K562 (cell line): ENCODE data around the gene MCU. TPM values are rescaled to one million over a fixed set of nuclear protein-coding genes. Genes with fewer than 3 reads are reported as not detected.
A peak's percentile ranks its signal among the peaks of the same experiment; 100 is the strongest.

Source experiments
- DPF2 ChIP-seq: fragments of 450-650 bp; IDR thresholded peaks from 2 replicates; pipeline ENCODE4 v1.6.1; 2016
- KDM5B ChIP-seq: fragments of 200-600 bp; sonication (generic); IDR thresholded peaks from 2 replicates; pipeline ENCODE4 v1.6.1; 2012; ENCODE audit warnings: low read depth, mild to moderate bottlenecking, moderate library complexity, low read length, control low read depth, inconsistent platforms; ENCODE audit not compliant: insufficient replicate concordance
- MIER1 ChIP-seq: fragments of 450-650 bp; IDR thresholded peaks from 2 replicates; pipeline ENCODE4 v1.6.1; 2016; ENCODE audit warnings: antibody characterized with exemption, mild to moderate bottlenecking, low read depth
- ZNF696 ChIP-seq: fragments of 250-450 bp; sonication (Bioruptor Pico); conservative IDR thresholded peaks from 2 replicates; pipeline ENCODE4 v1.4.0; 2020; ENCODE audit warnings: mild to moderate bottlenecking, moderate library complexity
- polyA plus RNA-seq, 8 experiments: library from polyadenylated mRNA; depleted of rRNA in 4 of 8; stranded (reverse) in 5 of 8; unstranded in 3 of 8; fragments of >200 nt; fragmentation: Nextera tagmentation in 2 of 8; fragmentation: Illumina TruSeq in 1 of 8; extraction: Ambion mirVana in 2 of 8; extraction: Trizol in 1 of 8; gene quantifications; 2 replicates each; pipeline versions ENCODE4 v1.2.1 to v1.2.3, GENCODE V29; 2011 to 2014; ENCODE audit warnings: inconsistent platforms in 1 of 8, missing spikeins in 1 of 8
- total RNA-seq, 7 experiments: library from RNA; depleted of rRNA in 6 of 7; stranded (reverse); fragments of >200 nt in 6 of 7; fragmentation: Illumina TruSeq in 2 of 7; extraction: Trizol in 2 of 7; gene quantifications; 2 replicates each; pipeline versions ENCODE4 v1.2.1 to v1.2.3, GENCODE V29; 2011 to 2021; ENCODE audit warnings: low replicate concordance in 1 of 7
- TF ChIP-seq, protein P1 (sequence below): fragments of 250-450 bp; sonication (Bioruptor Pico); IDR thresholded peaks from 2 replicates; pipeline ENCODE4 v1.5.0; 2021
- TF ChIP-seq, protein P2 (sequence below), 2 experiments: fragments of 450-650 bp; IDR thresholded peaks; 2 replicates each; pipeline ENCODE4 v1.6.1; 2016; ENCODE audit warnings: mild to moderate bottlenecking in 2 of 2, borderline replicate concordance in 1 of 2, low read depth in 1 of 2, moderate library complexity in 1 of 2
- TF ChIP-seq, protein P3 (sequence below): sonication (generic); IDR thresholded peaks from 2 replicates; pipeline ENCODE4 v1.6.1; 2016
- TF ChIP-seq, protein P4 (sequence below): fragments of 250-450 bp; sonication (Bioruptor Pico); IDR thresholded peaks from 2 replicates; pipeline ENCODE4 v1.8.0; 2021; ENCODE audit warnings: moderate library complexity, mild to moderate bottlenecking, inconsistent platforms
- TF ChIP-seq, protein P5 (sequence below): fragments of 250-450 bp; sonication (Bioruptor Pico); IDR thresholded peaks from 2 replicates; pipeline ENCODE4 v1.4.0; 2020; ENCODE audit warnings: mild to moderate bottlenecking, moderate library complexity
- TF ChIP-seq, protein P6 (sequence below): fragments of 250-450 bp; sonication (Bioruptor Pico); IDR thresholded peaks from 2 replicates; pipeline ENCODE4 v1.4.0; 2020; ENCODE audit warnings: mild to moderate bottlenecking, moderate library complexity, borderline replicate concordance

The MCU gene
- total and polyA plus RNA-seq, 9 of the 15 experiments (the other 6 are each of a cell fraction or from before 2014, with no cell fraction given), result 8.2 to 88.8 (median 21.3) TPM

DNA sequence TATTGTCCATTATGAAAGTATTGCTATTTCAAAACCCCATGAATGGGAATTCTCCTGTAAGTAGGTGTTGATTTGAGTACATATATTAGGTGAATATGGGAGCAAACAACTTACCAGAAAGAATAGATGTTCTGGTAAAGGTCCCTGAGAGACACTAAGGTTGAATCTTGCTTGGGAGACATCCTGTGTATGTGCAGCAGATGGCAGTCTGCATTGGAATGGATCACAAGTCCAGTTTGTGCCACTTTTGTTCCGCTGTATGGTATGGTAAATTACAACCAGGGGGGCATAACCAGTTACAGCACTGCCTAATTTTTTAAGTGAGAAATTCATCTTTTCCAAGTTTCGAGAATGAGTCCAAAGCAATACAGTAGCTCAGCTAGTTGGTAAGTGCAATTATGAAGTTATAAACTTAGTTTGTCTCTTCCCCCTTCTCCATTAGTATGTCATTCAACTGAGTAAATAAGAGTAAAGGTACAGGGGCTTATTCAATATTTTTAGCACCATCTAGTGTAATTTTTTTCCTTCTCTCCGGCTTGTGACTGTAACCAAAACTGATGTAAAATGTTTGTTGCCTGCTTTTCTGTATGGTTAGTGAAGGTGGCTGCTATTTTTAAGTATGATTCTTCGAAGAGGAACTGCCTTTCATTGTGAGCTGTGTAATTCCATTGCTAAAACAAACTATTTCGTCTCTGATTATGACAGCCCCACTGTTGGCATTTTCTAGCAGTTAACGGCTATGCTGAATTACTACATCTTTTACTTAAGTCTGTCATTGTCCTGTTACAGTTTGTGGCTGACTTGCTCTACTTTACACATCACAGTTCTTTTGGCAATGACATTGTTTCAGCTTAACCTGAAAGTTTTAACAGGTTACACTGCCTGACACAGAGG, 2.8 kb downstream of the MCU start (continued):
- TF ChIP-seq, protein P1, sequence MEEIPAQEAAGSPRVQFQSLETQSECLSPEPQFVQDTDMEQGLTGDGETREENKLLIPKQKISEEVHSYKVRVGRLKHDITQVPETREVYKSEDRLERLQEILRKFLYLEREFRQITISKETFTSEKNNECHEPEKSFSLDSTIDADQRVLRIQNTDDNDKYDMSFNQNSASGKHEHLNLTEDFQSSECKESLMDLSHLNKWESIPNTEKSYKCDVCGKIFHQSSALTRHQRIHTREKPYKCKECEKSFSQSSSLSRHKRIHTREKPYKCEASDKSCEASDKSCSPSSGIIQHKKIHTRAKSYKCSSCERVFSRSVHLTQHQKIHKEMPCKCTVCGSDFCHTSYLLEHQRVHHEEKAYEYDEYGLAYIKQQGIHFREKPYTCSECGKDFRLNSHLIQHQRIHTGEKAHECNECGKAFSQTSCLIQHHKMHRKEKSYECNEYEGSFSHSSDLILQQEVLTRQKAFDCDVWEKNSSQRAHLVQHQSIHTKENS (CRISPR knock-in tag), result no peak
- TF ChIP-seq ZNF696 (CRISPR knock-in tag) (no peak), MIER1 (no peak), KDM5B (no peak), DPF2 (no peak)
- TF ChIP-seq, protein P2, sequence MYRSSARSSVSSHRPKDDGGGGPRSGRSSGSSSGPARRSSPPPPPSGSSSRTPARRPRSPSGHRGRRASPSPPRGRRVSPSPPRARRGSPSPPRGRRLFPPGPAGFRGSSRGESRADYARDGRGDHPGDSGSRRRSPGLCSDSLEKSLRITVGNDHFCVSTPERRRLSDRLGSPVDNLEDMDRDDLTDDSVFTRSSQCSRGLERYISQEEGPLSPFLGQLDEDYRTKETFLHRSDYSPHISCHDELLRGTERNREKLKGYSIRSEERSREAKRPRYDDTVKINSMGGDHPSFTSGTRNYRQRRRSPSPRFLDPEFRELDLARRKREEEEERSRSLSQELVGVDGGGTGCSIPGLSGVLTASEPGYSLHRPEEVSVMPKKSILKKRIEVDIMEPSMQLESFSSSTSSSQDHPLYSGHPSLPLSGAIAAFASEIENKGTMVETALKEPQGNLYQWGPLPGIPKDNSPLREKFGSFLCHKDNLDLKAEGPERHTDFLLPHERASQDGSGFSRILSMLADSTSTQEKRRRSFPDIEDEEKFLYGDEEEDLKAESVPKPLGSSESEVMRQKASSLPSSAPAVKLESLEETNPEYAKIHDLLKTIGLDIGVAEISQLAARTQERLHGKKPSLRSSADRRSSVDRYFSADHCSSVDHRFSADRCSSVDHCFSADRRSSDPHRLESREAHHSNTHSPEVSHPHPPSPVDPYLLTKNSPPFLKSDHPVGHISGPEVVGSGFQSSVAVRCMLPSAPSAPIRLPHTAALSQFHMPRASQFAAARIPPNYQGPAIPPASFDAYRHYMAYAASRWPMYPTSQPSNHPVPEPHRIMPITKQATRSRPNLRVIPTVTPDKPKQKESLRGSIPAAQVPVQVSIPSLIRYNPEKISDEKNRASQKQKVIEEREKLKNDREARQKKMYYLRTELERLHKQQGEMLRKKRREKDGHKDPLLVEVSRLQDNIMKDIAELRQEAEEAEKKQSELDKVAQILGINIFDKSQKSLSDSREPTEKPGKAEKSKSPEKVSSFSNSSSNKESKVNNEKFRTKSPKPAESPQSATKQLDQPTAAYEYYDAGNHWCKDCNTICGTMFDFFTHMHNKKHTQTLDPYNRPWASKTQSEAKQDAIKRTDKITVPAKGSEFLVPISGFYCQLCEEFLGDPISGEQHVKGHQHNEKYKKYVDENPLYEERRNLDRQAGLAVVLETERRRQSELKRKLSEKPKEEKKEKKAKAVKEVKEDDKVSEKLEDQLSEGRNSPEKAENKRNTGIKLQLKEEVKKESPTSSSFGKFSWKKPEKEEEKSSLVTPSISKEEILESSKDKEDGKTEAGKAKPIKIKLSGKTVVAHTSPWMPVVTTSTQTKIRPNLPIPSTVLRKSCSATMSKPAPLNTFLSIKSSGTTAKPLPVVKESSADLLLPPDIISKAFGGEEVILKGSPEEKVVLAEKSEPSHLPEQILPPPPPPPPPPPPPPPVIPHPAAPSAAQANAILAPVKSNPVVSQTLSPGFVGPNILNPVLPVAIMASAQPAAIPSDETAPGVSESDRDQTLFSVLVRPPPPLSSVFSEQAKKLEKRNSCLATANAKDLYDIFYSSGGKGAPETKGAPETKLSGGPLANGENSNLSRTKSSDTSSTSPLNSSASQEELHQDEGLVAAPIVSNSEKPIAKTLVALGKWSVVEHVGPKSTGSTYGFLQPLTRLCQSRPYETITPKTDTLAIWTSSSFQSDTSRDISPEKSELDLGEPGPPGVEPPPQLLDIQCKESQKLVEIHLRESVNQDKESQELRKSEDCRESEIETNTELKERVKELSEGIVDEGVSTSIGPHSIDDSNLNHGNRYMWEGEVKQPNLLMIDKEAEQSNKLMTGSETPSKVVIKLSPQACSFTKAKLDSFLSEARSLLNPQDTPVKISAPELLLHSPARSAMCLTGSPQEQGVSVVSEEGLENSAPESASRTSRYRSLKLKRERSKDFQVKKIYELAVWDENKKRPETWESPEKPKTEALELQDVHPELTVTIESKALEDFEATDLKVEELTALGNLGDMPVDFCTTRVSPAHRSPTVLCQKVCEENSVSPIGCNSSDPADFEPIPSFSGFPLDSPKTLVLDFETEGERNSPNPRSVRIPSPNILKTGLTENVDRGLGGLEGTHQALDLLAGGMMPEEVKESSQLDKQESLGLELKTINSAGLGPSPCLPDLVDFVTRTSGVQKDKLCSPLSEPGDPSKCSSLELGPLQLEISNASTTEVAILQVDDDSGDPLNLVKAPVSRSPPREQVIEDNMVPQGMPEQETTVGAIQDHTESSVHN (IDR thresholded peaks at IDR 0.05; ENCODE audit: borderline replicate concordance in 1 of 2, low read depth in 1 of 2), result no peak
- TF ChIP-seq, protein P3, sequence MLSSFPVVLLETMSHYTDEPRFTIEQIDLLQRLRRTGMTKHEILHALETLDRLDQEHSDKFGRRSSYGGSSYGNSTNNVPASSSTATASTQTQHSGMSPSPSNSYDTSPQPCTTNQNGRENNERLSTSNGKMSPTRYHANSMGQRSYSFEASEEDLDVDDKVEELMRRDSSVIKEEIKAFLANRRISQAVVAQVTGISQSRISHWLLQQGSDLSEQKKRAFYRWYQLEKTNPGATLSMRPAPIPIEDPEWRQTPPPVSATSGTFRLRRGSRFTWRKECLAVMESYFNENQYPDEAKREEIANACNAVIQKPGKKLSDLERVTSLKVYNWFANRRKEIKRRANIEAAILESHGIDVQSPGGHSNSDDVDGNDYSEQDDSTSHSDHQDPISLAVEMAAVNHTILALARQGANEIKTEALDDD, result peak; percentile 18; the same call in 1 of the 2 replicates
- TF ChIP-seq, protein P4, sequence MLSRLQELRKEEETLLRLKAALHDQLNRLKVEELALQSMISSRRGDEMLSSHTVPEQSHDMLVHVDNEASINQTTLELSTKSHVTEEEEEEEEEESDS (CRISPR knock-in tag), result no peak
- TF ChIP-seq, protein P5, sequence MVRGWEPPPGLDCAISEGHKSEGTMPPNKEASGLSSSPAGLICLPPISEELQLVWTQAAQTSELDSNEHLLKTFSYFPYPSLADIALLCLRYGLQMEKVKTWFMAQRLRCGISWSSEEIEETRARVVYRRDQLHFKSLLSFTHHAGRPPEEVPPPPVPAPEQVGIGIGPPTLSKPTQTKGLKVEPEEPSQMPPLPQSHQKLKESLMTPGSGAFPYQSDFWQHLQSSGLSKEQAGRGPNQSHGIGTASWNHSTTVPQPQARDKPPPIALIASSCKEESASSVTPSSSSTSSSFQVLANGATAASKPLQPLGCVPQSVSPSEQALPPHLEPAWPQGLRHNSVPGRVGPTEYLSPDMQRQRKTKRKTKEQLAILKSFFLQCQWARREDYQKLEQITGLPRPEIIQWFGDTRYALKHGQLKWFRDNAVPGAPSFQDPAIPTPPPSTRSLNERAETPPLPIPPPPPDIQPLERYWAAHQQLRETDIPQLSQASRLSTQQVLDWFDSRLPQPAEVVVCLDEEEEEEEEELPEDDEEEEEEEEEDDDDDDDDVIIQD (CRISPR knock-in tag), result no peak
- TF ChIP-seq, protein P6, sequence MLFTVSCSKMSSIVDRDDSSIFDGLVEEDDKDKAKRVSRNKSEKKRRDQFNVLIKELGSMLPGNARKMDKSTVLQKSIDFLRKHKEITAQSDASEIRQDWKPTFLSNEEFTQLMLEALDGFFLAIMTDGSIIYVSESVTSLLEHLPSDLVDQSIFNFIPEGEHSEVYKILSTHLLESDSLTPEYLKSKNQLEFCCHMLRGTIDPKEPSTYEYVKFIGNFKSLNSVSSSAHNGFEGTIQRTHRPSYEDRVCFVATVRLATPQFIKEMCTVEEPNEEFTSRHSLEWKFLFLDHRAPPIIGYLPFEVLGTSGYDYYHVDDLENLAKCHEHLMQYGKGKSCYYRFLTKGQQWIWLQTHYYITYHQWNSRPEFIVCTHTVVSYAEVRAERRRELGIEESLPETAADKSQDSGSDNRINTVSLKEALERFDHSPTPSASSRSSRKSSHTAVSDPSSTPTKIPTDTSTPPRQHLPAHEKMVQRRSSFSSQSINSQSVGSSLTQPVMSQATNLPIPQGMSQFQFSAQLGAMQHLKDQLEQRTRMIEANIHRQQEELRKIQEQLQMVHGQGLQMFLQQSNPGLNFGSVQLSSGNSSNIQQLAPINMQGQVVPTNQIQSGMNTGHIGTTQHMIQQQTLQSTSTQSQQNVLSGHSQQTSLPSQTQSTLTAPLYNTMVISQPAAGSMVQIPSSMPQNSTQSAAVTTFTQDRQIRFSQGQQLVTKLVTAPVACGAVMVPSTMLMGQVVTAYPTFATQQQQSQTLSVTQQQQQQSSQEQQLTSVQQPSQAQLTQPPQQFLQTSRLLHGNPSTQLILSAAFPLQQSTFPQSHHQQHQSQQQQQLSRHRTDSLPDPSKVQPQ (CRISPR knock-in tag), result no peak
